Activated T-cell treated with anti-CD3 and anti-CD28 coated beads for 24 hours (primary cell): ENCODE data around the gene LYSMD2.

ENCODE experiments used
- DNase-seq: peaks from one replicate; pipeline ENCODE4 v3.0.0-alpha.2; 2020; ENCODE audit warnings: low read depth

LYSMD2 gene

DNA sequence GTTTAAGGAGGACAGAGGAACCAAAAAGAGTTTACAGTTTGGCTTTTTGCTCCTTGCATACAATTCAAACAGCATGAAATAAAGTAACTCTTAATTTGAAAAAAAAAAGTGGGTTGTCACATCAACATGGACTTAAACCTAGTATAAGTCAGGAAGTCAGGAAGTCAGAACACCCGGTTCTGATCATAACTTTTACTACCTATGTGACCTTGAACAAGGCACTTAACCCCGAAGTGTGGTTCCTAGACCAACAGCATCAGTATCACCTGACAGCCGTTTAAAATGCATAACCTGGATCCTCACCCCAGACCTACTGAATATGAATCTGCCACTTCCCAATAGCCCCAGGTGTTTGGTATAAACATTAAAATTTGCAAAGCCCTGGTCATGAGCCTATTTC lies 18.7 kb downstream of the LYSMD2 start:
- DNase-seq: no peak

- DNase-seq: no peak
Measured at GRCh38 chr15:51718219-51718618, 19.2 kb downstream of the LYSMD2 start.

DNA sequence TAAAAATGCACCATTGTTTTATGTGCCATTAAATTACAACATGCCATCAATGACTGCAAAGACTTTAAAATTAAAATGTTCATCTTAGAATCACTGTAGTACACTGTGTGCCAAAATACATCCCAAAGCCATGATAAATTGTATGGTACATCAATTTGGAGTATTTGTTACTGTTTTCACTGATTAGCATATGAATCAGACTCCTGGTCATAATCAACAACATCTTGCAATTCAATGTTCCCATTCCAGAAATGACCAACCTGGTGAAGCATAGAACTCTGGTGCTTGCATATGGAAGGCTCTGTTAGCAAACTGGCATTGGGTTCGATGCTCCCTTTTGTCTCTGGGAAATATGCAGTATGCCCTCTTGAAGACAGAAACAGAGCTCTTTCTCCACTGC lies 22.5 kb downstream of the LYSMD2 start:
- no peak for DNase-seq

DNA sequence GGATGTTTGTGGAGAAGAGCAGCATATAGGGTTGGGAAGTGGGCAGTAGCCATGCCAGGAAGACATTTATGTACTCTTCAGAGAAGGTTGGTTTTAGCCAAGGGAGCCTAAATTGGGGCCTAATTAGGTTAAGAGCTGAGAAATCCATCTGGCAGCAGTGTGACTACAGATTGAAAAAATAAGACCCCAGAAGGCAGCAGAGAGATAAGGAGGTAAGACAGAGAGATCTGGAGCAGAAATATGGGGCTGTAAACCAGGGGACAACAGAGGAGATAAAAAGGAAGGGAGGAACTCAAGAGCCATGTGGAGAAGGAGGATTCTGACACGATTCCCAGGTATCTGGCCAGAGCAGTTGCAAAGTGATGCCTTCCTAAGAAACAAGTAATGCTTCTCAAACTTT lies 23.3 kb downstream of the LYSMD2 start:
- no peak for DNase-seq

GRCh38 chr15:51709031-51709430 lies 28.4 kb downstream of the LYSMD2 start:
- no peak for DNase-seq

- DNase-seq: no peak
Measured at GRCh38 chr15:51708013-51708412, 29.4 kb downstream of the LYSMD2 start.

DNA sequence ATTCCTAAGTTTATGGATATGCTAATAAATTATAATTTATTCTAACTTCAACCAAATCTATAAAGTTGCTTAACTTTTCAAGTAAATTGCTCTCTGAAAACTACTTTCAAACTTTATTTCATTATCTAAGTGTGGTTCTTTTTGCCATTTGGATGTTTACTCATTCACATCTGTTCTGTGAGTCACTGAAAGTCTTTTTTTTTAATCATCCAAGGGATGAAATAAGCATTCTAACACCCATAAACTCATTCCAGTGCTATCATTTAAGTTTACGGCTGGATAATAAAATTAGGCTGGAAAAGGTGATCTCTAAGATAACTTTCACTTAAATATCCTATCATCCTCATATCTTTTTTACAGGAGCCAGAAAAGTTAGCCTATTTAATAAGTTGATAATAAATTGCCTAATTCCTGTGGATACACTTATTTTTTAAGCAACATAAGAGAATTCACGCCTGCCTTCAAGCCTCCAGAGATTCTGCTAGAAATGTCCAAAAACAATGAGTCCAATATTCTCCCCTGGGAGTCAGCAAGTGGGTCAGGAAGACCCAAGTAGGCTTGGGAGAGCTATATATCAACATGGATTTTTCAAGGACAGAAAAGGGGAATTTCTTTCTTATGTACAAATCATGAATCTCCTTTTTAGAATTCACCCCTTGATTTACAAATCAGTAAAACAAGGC lies 30.4 kb downstream of the LYSMD2 start:
- DNase-seq: no peak

DNA sequence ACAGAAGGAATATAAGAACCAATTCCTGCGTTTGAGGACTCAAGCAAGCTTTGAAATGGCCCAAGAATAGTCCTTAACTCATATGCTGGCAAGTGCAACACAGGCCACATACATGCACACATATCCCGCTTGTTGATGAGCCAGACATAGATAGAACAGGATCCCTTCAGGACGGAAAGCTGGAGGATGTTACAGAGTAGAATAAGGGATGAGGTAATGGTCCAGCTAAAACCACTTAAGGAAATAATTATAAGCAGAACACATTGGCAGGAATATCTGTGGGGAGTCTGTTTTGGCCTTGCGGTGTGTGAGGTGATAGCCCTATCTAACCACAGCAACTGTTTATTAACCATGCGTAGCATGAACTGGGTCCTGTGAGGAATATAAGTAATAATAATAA lies 31.2 kb downstream of the LYSMD2 start:
- no peak for DNase-seq

GRCh38 chr15:51702710-51703109 lies 34.7 kb downstream of the LYSMD2 start:
- no peak for DNase-seq

GRCh38 chr15:51699373-51699772 lies 38.1 kb downstream of the LYSMD2 start:
- no peak for DNase-seq

DNA sequence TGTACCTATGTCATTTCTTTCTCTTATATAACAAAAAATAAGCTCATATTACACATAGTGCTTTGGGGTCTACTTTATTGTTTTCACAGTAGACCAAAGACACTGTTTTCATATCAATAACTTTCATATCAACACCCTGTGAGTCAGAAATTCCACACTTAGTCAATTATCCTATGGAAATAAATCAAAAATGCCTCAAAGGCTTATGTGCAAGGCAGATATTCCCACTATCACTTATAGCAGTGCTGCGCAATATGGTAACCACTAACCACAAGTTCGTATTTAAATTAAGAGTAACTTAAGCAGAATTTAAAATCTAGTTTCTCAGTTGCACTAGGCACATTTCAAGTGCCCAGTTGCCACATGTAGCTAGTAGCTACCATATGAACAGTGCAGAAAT lies 40.3 kb downstream of the LYSMD2 start:
- DNase-seq: no peak

DNA sequence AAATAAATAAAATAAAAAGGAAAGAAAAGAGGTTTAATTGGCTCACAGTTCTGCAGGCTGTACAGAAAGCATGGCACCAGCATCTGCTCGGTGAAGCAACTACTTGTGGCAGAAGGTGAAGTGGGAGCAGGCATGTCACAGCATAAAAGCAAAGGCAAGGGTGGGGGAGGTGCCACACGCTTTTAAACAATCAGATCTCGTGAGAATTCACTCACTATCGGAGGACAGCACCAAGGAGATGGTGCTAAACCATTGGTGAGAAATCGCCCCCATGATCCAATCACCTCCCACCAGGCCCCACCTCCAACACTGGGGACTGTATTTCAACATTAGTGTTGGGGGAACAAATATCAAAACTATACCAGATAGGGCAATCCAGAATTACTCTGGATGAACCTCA lies 40.9 kb downstream of the LYSMD2 start:
- DNase-seq: no peak

GRCh38 chr15:51692154-51692553 lies 45.3 kb downstream of the LYSMD2 start:
- DNase-seq: no peak

DNA sequence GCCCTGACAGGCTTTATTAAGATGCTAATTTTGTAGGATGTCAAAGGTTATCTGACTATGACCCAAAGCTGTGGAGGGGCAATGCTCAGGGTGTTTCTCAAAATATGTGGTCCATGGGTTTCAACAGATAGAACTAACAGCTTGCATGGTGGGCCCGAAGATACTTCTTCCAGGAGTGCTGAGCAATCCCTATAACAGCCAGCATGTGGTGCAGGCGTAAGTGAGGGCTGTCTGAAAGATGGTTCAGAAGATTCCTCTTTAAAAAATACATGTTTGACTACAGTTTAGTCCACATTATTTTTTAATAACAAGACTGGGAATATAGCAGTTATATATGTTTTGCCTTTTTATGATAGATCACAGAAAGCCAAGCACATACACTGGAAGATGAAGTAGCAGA lies 48.6 kb downstream of the LYSMD2 start:
- no peak for DNase-seq

DNA sequence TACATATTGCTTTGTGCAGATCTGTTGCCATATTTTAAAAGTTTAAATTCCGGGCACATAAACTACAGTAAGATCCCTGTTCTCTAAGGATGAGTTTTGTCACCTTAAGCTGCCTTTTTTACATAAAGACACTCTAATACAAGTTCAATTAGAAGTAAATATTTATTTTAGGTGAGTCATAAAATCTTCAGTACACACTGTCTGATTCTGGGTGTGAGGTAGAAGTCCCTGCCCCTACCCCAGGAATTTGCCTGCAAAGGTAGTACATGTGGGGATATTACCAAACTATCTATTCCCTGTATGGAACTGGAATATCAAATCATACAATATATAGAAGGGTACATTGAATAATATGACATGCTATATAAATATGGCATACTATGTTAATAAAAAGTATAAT lies 49.9 kb downstream of the LYSMD2 start:
- DNase-seq: no peak

GRCh38 chr15:51681303-51681963 lies 56.0 kb downstream of the LYSMD2 start, which contains the start of gene SCG3:
TSS of gene SCG3 (plus strand) at chr15:51681503. CDS start at chr15:51681756, 253 bp downstream.
- peak; percentile 40 for DNase-seq

DNA sequence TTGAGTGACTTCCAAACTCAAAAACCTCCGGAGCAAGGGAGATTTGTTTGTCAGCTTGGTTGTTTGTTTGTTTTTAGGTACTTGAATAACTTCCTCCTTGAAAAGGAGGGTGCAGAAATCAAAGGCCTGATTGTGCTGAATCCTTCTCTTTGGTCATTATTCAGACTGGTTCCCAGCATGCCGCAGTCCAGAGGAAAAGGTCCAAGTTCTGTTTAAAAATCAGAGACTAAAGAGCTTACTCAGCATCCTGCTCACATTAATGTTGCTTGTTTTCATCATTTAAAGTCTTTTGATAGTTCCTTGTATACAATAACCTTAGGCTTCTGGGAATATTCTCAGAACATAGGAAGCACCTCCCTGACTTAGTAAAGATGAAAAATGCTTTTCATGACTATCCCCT lies 57.1 kb downstream of the LYSMD2 start:
- no peak for DNase-seq

- DNase-seq: no peak
Measured at GRCh38 chr15:51678096-51678495, 59.4 kb downstream of the LYSMD2 start.

DNA sequence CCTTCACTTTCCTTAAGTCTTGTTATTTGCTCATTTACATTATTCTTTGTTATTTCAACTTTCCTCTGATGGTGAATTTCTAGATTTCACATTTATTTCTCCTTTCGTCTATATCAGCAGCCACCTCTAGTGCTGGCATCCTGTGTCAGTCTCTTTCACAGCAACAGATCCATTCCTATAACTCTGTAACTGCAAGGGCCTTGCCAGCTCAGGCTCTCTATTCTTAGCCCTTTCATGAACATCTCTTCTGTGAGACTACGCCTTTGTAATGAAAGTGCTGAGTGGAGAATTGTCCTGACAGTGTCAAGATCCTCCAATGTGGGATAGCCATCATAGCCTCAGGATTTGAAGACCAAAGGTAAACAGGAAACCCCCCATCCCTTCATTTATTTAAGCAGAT lies 60.0 kb downstream of the LYSMD2 start:
- no peak for DNase-seq

- DNase-seq: no peak
Measured at GRCh38 chr15:51677021-51677420, 60.4 kb downstream of the LYSMD2 start.

GRCh38 chr15:51675234-51675633 lies 62.2 kb downstream of the LYSMD2 start:
- no peak for DNase-seq
